HG03354 (cell line): Measurements from ENCODE around the gene NPAS1.

Experiments used
- ATAC-seq: cut with Tn5 transposase; IDR thresholded peaks from one replicate; pipeline ENCODE4 v1.9.1; 2021; ENCODE audit warnings: mild to moderate bottlenecking; ENCODE audit not compliant: unreplicated experiment, poor library complexity, severe bottlenecking

NPAS1 gene, protein sequence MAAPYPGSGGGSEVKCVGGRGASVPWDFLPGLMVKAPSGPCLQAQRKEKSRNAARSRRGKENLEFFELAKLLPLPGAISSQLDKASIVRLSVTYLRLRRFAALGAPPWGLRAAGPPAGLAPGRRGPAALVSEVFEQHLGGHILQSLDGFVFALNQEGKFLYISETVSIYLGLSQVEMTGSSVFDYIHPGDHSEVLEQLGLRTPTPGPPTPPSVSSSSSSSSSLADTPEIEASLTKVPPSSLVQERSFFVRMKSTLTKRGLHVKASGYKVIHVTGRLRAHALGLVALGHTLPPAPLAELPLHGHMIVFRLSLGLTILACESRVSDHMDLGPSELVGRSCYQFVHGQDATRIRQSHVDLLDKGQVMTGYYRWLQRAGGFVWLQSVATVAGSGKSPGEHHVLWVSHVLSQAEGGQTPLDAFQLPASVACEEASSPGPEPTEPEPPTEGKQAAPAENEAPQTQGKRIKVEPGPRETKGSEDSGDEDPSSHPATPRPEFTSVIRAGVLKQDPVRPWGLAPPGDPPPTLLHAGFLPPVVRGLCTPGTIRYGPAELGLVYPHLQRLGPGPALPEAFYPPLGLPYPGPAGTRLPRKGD

DNA sequence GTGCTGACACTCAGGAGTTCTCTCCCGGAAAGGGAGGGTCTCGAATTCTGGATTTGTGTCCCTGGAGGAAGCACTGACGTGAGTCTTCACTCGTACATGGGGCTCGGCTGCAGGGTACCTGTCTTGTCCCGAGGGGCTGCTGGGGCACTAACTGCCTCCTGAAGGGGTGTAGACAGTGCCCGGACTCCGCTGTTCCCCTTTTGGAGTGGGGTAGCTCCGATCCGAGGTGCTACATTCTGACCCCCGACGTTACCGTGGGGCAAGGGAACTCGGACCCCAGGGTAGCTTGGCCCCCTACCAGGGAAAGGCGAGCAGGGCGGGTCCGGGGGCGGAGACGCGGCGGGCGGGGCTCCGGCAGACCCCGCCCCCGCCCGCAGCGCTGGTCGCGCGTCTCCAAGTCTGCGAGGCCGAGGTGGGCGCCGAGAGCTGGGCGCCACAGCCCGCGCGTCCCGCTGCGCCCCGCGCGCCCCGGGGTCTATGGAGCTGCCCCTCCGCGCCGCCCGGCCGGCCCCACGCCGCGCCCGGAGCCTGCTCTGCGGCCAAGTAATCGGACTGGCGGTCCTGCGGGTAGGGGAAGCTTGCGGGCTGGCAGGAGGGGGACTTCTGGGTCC lies at the start of gene NPAS1:
Gene NPAS1 (plus strand): TSS at position 407 of the 611 bp plus-strand sequence. CDS start 1,211 bp downstream, outside the sequence.
- ATAC-seq: no peak

GRCh38 chr19:46970815-46971214 lies 48.8 kb upstream of the NPAS1 start:
- ATAC-seq: no peak

DNA sequence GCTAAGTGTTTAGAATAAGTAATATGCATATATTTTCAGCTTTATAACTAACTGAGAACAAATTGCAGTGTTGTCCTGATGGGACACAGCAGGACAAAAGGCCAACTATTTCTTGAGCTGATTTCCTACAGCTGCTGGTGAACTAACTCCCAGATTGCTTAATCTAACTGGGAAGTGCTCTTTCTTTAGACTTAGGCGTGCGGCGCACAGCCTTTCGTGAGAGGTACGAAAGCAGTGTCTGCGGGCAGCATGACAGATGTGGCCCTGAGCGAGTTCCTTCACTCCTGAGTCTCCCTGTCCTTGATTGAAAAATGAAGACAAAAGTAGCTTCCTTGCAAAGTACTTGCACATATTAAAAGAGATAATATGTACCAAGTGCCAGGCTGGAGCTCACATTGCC lies 47.3 kb upstream of the NPAS1 start:
- ATAC-seq: no peak

DNA sequence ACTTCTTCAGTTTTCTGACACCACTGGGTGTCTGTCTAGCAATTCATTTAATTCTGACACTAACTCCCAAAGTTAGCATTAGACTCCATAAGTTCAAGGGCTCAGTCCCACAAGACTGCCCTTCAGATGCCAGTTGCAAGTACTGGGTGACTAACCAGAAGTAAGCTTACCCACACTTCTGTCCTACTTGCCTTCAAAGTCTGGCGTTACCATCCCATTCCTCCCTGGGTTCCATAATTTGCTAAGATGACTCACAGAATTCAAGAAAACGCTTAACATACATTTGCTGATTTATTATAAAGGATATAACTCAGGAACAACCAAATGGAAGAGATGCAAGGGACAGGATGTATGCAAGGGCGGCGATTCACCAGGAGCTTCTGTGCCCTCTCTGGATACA lies 45.5 kb upstream of the NPAS1 start:
- ATAC-seq: no peak

GRCh38 chr19:46975011-46975924 lies 44.4 kb upstream of the NPAS1 start:
- ATAC-seq: no peak

DNA sequence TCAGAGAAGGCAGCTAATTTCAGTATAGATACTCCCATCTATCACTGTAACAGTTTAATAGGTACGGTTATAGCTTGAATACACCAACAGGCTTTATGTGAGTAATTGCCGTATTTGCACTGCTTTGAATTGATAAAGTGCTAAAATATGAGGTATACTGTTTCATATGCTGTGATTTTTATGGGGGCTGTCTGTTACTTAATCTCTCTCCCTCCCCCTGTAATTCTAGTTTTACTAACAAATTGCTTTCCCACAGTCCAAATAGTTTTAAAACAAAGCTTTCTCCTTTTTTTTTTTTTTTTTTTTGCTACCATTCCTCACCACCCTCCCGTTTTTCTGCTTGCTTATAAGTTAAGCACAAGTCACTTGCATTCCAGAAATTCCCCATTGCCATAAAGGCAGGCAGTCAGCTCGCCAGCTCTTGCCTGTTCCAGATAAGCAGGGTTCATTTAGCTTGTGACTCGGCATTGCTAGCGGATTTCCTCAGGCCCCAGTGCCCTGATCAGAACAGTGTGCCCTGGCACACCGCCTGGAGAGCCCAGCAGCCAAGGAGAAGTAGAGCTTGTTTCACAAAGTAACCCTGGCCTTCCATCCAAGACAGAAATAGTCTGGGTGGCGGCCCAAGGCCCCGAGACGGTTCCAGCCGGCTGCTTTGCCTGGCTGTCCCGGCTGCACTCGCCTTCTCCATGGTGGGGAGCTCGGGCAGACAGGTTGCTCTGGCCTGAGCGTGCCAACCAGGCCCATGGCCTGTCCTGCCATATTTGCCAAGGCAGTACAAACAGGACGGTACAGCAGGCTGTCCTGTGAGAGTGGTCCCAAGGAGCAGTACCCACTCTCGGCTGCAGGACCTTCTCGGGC lies 43.5 kb upstream of the NPAS1 start:
- ATAC-seq: no peak

- no peak for ATAC-seq
These were observed 42.8 kb upstream of the NPAS1 start for GRCh38 chr19:46976845-46977320.

DNA sequence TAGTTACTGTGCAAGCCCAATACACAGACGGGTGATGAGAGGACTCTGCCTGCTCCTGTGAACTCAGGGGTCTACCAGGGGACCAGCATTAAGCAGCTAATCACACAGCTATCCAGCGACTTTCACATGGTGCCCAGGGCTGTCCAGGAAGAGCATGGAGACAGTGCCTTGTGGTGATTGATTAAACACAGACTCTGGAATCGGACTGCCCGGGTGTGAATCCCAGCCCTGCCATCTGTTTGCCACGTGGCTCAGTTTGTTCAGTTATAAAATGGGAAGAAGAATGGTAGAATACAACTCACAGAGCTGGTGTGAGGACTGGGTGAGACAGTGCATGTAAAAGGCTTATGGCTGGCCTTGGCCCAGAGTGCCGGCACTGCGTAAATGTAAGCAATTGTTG lies 42.1 kb upstream of the NPAS1 start:
- ATAC-seq: no peak

DNA sequence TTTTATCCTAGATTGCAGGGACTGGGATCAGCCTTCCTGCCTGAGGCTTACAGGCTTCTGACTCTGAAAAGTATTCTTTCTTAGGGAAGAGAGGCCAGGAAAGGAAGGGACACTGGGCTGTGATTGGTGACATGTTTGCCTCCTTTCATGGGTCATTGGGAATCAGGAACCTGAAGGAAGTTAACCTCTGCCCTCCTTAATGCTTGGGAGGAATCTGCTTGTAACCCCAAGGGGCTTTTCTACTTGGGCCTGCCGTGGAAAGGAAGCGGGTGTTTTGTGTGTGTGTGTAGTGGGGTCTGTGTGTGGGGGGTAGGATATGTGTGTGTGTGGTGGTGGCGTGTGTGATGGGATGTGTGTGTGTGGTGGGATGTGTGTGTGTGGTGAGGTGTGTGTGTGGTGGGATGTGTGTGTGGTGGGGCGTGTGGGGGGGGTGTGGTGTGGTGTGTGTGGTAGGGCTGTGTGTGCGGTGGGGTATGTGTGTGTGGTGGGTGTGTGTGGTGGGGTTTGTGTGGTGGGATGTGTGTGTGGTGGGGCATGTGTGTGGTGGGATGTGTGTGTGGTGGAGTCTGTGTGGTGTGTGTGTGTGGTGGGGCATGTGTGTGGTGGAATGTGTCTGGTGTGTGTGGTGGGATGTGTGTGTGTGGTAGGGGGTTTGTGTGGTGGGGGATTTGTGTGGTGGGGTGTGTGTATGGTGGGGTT lies 41.3 kb upstream of the NPAS1 start:
- no peak for ATAC-seq

- no peak for ATAC-seq
These were observed 40.2 kb upstream of the NPAS1 start for GRCh38 chr19:46979126-46980105.

DNA sequence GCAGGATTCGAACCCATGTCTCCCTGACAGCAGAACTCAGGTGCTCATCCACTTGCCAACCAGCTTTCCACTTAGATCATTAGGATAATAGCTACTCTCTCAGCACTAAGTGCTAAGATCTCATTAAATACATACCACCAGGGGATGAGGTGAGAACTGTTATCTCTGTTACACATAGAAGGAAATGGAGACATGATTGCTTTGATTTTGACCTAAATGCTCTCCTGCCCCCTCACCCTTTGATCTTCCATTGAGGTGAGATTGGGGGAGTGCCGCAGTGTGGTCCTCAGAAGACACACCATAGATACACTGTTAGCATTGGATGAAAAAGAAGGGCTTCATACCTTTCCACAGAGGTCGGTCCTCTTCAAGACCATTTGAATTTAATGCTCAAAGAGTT lies 38.9 kb upstream of the NPAS1 start:
- ATAC-seq: no peak

- no peak for ATAC-seq
These were observed 38.2 kb upstream of the NPAS1 start for GRCh38 chr19:46981286-46981945.

DNA sequence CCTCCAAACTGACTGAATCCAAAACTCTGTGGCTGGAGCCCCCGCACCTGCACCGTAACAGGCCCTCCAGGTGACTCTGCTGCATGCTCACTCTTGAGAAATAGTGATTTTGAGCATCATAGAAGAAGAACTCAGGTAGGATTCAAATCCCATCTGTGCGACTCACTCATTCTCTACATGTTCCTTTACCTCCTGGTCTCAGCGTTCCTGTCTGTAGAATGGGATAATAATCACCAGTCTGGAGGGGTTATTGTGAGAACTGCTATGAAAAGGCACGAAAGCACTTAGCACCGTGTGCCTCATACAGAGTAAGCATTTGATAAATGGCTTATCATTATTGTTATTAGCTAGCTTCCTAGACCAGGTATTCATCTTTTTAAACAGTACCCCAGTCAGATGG lies 36.5 kb upstream of the NPAS1 start:
- ATAC-seq: no peak

DNA sequence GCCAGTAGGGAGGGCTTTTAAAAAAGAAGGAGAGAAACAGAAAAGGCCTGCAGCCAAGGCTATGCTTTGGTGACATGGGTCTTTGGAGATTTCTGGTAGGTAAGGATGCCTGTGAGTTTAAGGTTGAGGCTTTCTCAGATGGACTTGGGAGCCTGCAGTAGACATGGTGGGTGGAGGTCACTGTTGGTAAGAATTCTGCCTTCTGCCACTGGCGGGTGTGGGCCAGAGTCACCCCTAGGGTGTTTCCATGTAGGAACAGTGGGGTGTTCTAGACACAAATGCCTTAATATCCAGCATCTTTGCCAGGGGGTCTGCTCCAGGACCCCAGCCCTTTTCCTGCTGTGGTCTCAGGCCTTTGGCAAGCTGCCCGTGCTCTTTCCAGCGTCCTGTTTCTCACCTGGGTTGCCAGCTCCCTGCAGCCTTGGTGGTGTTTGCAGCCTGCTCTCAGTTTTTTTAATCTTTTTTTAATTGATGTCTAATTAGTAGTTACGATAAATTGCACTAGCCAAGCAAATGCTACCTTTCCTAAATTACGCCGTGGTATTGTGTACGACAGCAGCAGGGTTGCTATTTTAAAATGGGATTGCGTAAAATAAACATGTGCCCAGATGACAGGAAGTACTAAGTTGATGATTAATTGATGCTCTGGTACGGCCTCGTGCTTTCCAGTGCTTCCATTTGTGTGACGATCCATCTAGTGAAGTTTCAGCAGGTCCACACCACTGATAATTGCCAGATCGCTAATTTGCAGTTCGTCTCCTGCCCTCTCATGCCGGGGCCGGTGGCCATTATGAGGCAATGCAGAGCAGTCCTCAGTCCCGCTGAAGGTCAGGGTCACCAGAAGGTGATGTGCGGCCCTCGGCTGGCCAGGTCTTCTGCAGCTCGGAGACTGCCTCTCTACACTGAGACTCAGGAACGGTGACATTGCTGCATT lies 35.3 kb upstream of the NPAS1 start:
- ATAC-seq: no peak

DNA sequence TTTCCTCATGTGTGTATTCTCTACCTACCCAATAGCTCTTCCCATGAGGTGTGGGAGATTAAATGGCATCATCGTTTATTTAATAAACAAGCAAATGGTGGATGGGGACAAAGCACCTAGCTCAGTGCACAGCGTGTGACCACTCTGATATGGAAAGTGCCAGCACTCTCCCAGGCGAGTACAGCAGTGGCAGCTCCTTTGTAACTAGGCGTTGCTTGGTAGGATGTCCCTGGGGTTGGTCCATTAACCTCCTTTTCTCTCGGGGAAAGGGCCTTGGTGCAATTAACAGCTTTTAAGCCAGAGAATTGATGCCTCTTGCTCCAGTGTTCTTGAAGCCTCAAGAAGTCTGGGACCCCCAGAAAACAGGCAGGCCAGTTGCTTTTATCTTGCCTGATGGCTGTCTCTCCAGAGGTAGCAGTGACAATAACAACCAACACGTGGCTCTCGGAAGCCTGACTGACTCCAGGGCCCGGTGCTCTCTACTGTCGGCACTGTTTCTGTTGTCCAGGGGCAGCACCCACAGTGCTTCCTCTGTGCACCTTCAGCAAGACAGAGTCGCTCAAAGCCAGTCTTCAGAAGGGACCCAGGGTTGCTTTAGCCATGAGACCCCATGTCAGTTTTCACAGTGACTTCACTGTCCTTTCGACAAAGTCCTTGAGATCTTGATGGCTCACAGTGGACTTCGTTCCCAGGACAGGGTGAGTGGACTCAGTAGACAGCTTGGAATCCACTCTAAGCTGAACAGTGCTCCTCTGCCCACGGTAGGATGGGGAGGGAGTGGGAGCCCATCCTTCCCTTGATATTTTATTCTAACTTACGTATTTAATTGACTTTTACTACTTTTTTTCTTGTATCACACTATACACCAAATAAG lies 33.9 kb upstream of the NPAS1 start:
- no peak for ATAC-seq
